ENCODE measurements around the gene GALNS. TPM values are rescaled to one million over a fixed set of nuclear protein-coding genes. Genes with fewer than 3 reads are reported as not detected.

The GALNS gene, protein sequence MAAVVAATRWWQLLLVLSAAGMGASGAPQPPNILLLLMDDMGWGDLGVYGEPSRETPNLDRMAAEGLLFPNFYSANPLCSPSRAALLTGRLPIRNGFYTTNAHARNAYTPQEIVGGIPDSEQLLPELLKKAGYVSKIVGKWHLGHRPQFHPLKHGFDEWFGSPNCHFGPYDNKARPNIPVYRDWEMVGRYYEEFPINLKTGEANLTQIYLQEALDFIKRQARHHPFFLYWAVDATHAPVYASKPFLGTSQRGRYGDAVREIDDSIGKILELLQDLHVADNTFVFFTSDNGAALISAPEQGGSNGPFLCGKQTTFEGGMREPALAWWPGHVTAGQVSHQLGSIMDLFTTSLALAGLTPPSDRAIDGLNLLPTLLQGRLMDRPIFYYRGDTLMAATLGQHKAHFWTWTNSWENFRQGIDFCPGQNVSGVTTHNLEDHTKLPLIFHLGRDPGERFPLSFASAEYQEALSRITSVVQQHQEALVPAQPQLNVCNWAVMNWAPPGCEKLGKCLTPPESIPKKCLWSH
- 34.8 TPM for polyA plus RNA-seq (2013, experiment 1 of 2)
- polyA plus RNA-seq (2013, experiment 2 of 2) = 32.9 TPM

- peak within 1 kb of the TSS; percentile 52 to 89 for H3K18ac ChIP-seq (ENCODE audit: low read depth in 1 of 2, low read length in 2 of 2)
- peak within 1 kb of the TSS; percentile 93 for H3K9ac ChIP-seq (ENCODE audit: low read length)
- H4K8ac ChIP-seq (ENCODE audit: low read length) = peak within 1 kb of the TSS; percentile 88
- peak; percentile 92 for DNase-seq
- peak within 1 kb of the TSS in 1 of 2 experiments; percentile 21 for H2BK12ac ChIP-seq (ENCODE audit: low read length in 2 of 2)
- peaks cover 38 to 51% of the 10 kb centered on the region in 2 experiments for H3K36me3 ChIP-seq (ENCODE audit: control insufficient read depth in 1 of 2, insufficient read depth in 2 of 2, low read depth in 1 of 2, low read length in 2 of 2)
- H3K27ac ChIP-seq (ENCODE audit: low read length, poor library complexity, severe bottlenecking) = peak within 1 kb of the TSS; percentile 74
- no peaks in the 10 kb centered on the region for H3K9me3 ChIP-seq (ENCODE audit: control insufficient read depth, low read length)
- H2BK120ac ChIP-seq (ENCODE audit: low read depth, low read length) = peak within 1 kb of the TSS; percentile 42
- H3K4me1 ChIP-seq (ENCODE audit: control insufficient read depth, insufficient read depth, low read depth, low read length) = peaks cover 20% of the 10 kb centered on the region
- peak within 1 kb of the TSS; percentile 89 for H3K4me2 ChIP-seq (ENCODE audit: low read length, poor library complexity, severe bottlenecking)
- peak within 1 kb of the TSS in 1 of 2 experiments; percentile 79 for H3K23ac ChIP-seq (ENCODE audit: low read length in 2 of 2)
- peak within 1 kb of the TSS; percentile 68 for H2BK5ac ChIP-seq (ENCODE audit: low read depth, low read length, poor library complexity, severe bottlenecking)
- H3K79me1 ChIP-seq (replicated peaks; ENCODE audit: low read length, poor library complexity, severe bottlenecking) = peaks cover 46% of the 10 kb centered on the region
- H3K4ac ChIP-seq (ENCODE audit: low read depth in 1 of 2, low read length in 2 of 2) = peak within 1 kb of the TSS; percentile 54 to 73
- no peak within 1 kb of the TSS for H2AK5ac ChIP-seq (ENCODE audit: low read length, severe bottlenecking)
- H4K91ac ChIP-seq (ENCODE audit: low read length) = peak within 1 kb of the TSS; percentile 79
- H3K14ac ChIP-seq (ENCODE audit: low read length in 2 of 2) = peak within 1 kb of the TSS in 1 of 2 experiments; percentile 96
- H3K27me3 ChIP-seq (ENCODE audit: control insufficient read depth in 1 of 2, insufficient read depth in 1 of 2, low read length in 2 of 2) = no peaks in the 10 kb centered on the region
- peak within 1 kb of the TSS; percentile 89 to 97 for H3K4me3 ChIP-seq (ENCODE audit: insufficient read depth in 1 of 2, low read depth in 1 of 2, low read length in 2 of 2)
- WGBS = under 1% methylated on average over 85 of the region's 87 CpGs
- peak within 1 kb of the TSS; percentile 63 for H2BK15ac ChIP-seq (ENCODE audit: low read depth, poor library complexity, severe bottlenecking)
- H2AFZ ChIP-seq (ENCODE audit: low read depth, low read length) = peak within 1 kb of the TSS; percentile 66
Observed at GRCh38 chr16:88856828-88857727, at the start of gene GALNS, which contains the start of gene TRAPPC2L. Gene GALNS, minus strand, starts transcription at chr16:88856947. Its CDS starts 70 bp downstream, at chr16:88856877. Gene TRAPPC2L, plus strand, starts transcription at chr16:88857127. Its CDS starts 24 bp downstream, at chr16:88857151.

DNA sequence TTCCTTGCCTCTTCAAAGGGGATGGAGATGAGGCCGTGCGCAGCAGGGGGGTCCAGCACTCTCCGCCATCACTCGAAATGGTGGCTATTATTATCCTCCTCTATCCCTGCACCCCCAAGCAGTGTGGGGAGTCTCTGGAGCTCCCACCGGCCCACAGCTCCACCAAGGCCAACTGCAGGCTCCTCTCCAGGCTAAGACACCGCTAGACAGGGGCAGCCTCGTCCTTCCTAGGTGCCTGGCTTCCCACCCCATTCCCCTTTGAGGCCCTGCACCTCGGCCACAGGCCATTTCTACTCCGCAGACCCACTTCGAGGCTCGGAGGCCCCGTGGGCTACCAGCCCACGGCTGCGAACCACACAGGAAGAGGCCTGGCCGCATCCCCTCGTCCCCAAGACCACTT is 49.3 kb upstream of the GALNS start:
- Histone ChIP-seq H3K9ac (ENCODE audit: low read length) (no peak overlapping the region), H3K4me2 (ENCODE audit: low read length, poor library complexity, severe bottlenecking) (no peak overlapping the region), H2BK12ac (ENCODE audit: low read length in 2 of 2) (no peak overlapping the region), H3K4ac (ENCODE audit: low read depth in 1 of 2, low read length in 2 of 2) (no peak overlapping the region), H3K36me3 (ENCODE audit: control insufficient read depth in 1 of 2, insufficient read depth in 2 of 2, low read depth in 1 of 2, low read length in 2 of 2) (no peaks in the 10 kb centered on the region), H3K9me3 (ENCODE audit: control insufficient read depth, low read length) (no peaks in the 10 kb centered on the region), H2AK5ac (ENCODE audit: low read length, severe bottlenecking) (no peak overlapping the region), H3K18ac (ENCODE audit: low read depth in 1 of 2, low read length in 2 of 2) (no peak overlapping the region), H3K23ac (ENCODE audit: low read length in 2 of 2) (no peak overlapping the region), H3K27me3 (ENCODE audit: control insufficient read depth in 1 of 2, insufficient read depth in 1 of 2, low read length in 2 of 2) (peaks cover 0 to 41% of the 10 kb centered on the region in 2 experiments), H3K4me3 (ENCODE audit: insufficient read depth in 1 of 2, low read depth in 1 of 2, low read length in 2 of 2) (no peak overlapping the region), H2BK120ac (ENCODE audit: low read depth, low read length) (no peak overlapping the region), H2BK5ac (ENCODE audit: low read depth, low read length, poor library complexity, severe bottlenecking) (no peak overlapping the region), H4K91ac (ENCODE audit: low read length) (no peak overlapping the region), H2BK15ac (ENCODE audit: low read depth, poor library complexity, severe bottlenecking) (no peak overlapping the region), H4K8ac (ENCODE audit: low read length) (no peak overlapping the region), H2AFZ (ENCODE audit: low read depth, low read length) (no peak overlapping the region), H3K27ac (ENCODE audit: low read length, poor library complexity, severe bottlenecking) (no peak overlapping the region), H3K14ac (ENCODE audit: low read length in 2 of 2) (no peak overlapping the region), H3K79me1 (replicated peaks; ENCODE audit: low read length, poor library complexity, severe bottlenecking) (no peaks in the 10 kb centered on the region), H3K4me1 (ENCODE audit: control insufficient read depth, insufficient read depth, low read depth, low read length) (peaks cover 8% of the 10 kb centered on the region)
- WGBS = 89% methylated on average over 16 of the region's 16 CpGs
- no peak for DNase-seq

DNA sequence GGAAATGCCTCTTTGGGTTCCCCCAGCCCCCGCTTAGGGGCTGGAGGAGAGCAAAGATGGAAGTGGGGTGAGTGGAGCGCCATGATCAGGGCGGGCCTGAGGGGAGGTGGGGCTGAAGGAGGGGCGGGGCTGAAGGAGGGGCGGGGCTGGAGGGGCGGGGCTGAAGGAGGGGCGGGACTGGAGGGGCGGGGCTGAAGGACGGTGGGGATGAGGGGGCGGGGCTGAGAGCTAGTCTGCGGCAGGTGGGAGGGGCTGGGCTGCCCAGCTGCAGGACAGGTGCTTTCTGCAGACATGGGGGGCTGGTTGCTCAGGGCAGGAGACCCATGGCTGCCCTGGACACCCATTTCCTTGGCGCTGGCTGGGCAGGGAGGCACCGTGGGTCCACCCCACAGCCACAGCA is 48.8 kb upstream of the GALNS start:
- Histone ChIP-seq H3K4me2 (ENCODE audit: low read length, poor library complexity, severe bottlenecking) (no peak overlapping the region), H3K27me3 (ENCODE audit: control insufficient read depth in 1 of 2, insufficient read depth in 1 of 2, low read length in 2 of 2) (peaks cover 0 to 40% of the 10 kb centered on the region in 2 experiments), H3K23ac (ENCODE audit: low read length in 2 of 2) (no peak overlapping the region), H4K8ac (ENCODE audit: low read length) (no peak overlapping the region), H2BK12ac (ENCODE audit: low read length in 2 of 2) (no peak overlapping the region), H3K4me1 (ENCODE audit: control insufficient read depth, insufficient read depth, low read depth, low read length) (peaks cover 8% of the 10 kb centered on the region), H2AFZ (ENCODE audit: low read depth, low read length) (no peak overlapping the region), H2BK15ac (ENCODE audit: low read depth, poor library complexity, severe bottlenecking) (no peak overlapping the region), H3K9ac (ENCODE audit: low read length) (no peak overlapping the region), H3K4ac (ENCODE audit: low read depth in 1 of 2, low read length in 2 of 2) (no peak overlapping the region), H3K4me3 (ENCODE audit: insufficient read depth in 1 of 2, low read depth in 1 of 2, low read length in 2 of 2) (no peak overlapping the region), H2BK5ac (ENCODE audit: low read depth, low read length, poor library complexity, severe bottlenecking) (no peak overlapping the region), H2AK5ac (ENCODE audit: low read length, severe bottlenecking) (no peak overlapping the region), H3K79me1 (replicated peaks; ENCODE audit: low read length, poor library complexity, severe bottlenecking) (no peaks in the 10 kb centered on the region), H3K9me3 (ENCODE audit: control insufficient read depth, low read length) (no peaks in the 10 kb centered on the region), H3K14ac (ENCODE audit: low read length in 2 of 2) (no peak overlapping the region), H3K36me3 (ENCODE audit: control insufficient read depth in 1 of 2, insufficient read depth in 2 of 2, low read depth in 1 of 2, low read length in 2 of 2) (no peaks in the 10 kb centered on the region), H4K91ac (ENCODE audit: low read length) (no peak overlapping the region), H2BK120ac (ENCODE audit: low read depth, low read length) (no peak overlapping the region), H3K18ac (ENCODE audit: low read depth in 1 of 2, low read length in 2 of 2) (no peak overlapping the region), H3K27ac (ENCODE audit: low read length, poor library complexity, severe bottlenecking) (no peak overlapping the region)
- DNase-seq = no peak
- WGBS = 50% methylated on average over 9 of the region's 13 CpGs
